Liver (tissue), 9 donors: Measurements from ENCODE around the gene HUS1B. TPM values are rescaled to one million over a fixed set of nuclear protein-coding genes. Genes with fewer than 3 reads are reported as not detected.

ENCODE experiments used
- DNase-seq: peaks from one replicate; pipeline ENCODE4 v3.0.0-alpha.2; 2017; ENCODE audit warnings: low spot score
- H3K27ac ChIP-seq, 2 donors: one replicate each; pipeline ENCODE4 v1.7.0; 2013; ENCODE audit warnings: inconsistent platforms in 2 of 2, low read length in 2 of 2, control low read depth in 1 of 2, low read depth in 1 of 2, mild to moderate bottlenecking in 1 of 2
- H3K27me3 ChIP-seq, 4 donors: one replicate each; pipeline versions ENCODE4 v1.6.1 to v1.7.0; 2013; ENCODE audit warnings: low read length in 3 of 4, inconsistent platforms in 1 of 4, mild to moderate bottlenecking in 1 of 4, moderate library complexity in 1 of 4; ENCODE audit not compliant: control insufficient read depth in 4 of 4, insufficient read depth in 4 of 4
- H3K36me3 ChIP-seq, 4 donors: one replicate each; pipeline versions ENCODE4 v1.6.1 to v1.7.0; 2013; ENCODE audit warnings: low read length in 3 of 4, mild to moderate bottlenecking in 3 of 4, low read depth in 1 of 4, moderate library complexity in 1 of 4; ENCODE audit not compliant: control insufficient read depth in 4 of 4, insufficient read depth in 3 of 4
- H3K4me1 ChIP-seq, 4 donors: one replicate each; pipeline versions ENCODE4 v1.6.1 to v1.7.0; 2013; ENCODE audit warnings: low read length in 3 of 4, mild to moderate bottlenecking in 3 of 4, moderate library complexity in 1 of 4; ENCODE audit not compliant: control insufficient read depth in 4 of 4, insufficient read depth in 4 of 4
- H3K4me3 ChIP-seq, 3 donors: one replicate each; pipeline versions ENCODE4 v1.6.1 to v1.7.0; 2013; ENCODE audit warnings: low read length in 3 of 3, control low read depth in 1 of 3, low read depth in 1 of 3, mild to moderate bottlenecking in 1 of 3
- H3K9ac ChIP-seq, 2 donors: one replicate each; pipeline ENCODE4 v1.7.0; 2013; ENCODE audit warnings: low read length in 2 of 2, mild to moderate bottlenecking in 2 of 2, moderate library complexity in 2 of 2, control low read depth in 1 of 2, low read depth in 1 of 2
- H3K9me3 ChIP-seq, 4 donors: one replicate each; pipeline versions ENCODE4 v1.6.1 to v1.7.0; 2013; ENCODE audit warnings: low read length in 3 of 4; ENCODE audit not compliant: control insufficient read depth in 4 of 4
- ATF3 ChIP-seq: IDR thresholded peaks from 2 replicates; pipeline ENCODE4 v1.6.1; 2016; ENCODE audit warnings: antibody characterized with exemption
- CTCF ChIP-seq: fragments of 150-350 bp; IDR thresholded peaks from 2 replicates; pipeline ENCODE4 v1.5.1; 2017; ENCODE audit warnings: improper control_type of control experiment, low read depth, low read length; ENCODE audit not compliant: missing input control
- EGR1 ChIP-seq, 2 donors: IDR thresholded peaks; 2 replicates each; pipeline ENCODE4 v1.6.1; 2016 to 2018; ENCODE audit warnings: antibody characterized with exemption in 2 of 2, low read depth in 2 of 2
- FOXA1 ChIP-seq: IDR thresholded peaks from 2 replicates; pipeline ENCODE4 v1.6.1; 2016; ENCODE audit warnings: antibody characterized with exemption
- FOXA2 ChIP-seq: IDR thresholded peaks from 2 replicates; pipeline ENCODE4 v1.6.1; 2016; ENCODE audit warnings: antibody characterized with exemption
- GABPA ChIP-seq, 2 donors: IDR thresholded peaks in 1 of 2; conservative IDR thresholded peaks in 1 of 2; 2 replicates each; pipeline ENCODE4 v1.6.1; 2016; ENCODE audit warnings: antibody characterized with exemption in 2 of 2, mild to moderate bottlenecking in 1 of 2, moderate library complexity in 1 of 2
- HNF4A ChIP-seq, 2 donors: conservative IDR thresholded peaks; 2 replicates each; pipeline ENCODE4 v1.6.1; 2016; ENCODE audit warnings: antibody characterized with exemption in 2 of 2, mild to moderate bottlenecking in 2 of 2
- HNF4G ChIP-seq: IDR thresholded peaks from 2 replicates; pipeline ENCODE4 v1.6.1; 2016; ENCODE audit warnings: antibody characterized with exemption
- JUND ChIP-seq, 2 donors: IDR thresholded peaks; 2 replicates each; pipeline ENCODE4 v1.6.1; 2016; ENCODE audit warnings: antibody characterized with exemption in 2 of 2
- MAX ChIP-seq: IDR thresholded peaks from 2 replicates; pipeline ENCODE4 v1.6.1; 2016; ENCODE audit warnings: antibody characterized with exemption
- NR2F2 ChIP-seq: IDR thresholded peaks from 2 replicates; pipeline ENCODE4 v1.6.1; 2016; ENCODE audit warnings: antibody characterized with exemption
- RAD21 ChIP-seq, 2 donors: IDR thresholded peaks; 2 replicates each; pipeline ENCODE4 v1.6.1; 2016; ENCODE audit warnings: antibody characterized with exemption in 2 of 2, mild to moderate bottlenecking in 2 of 2
- REST ChIP-seq: IDR thresholded peaks from 2 replicates; pipeline ENCODE4 v1.6.1; 2016; ENCODE audit warnings: antibody characterized with exemption, mild to moderate bottlenecking
- RXRA ChIP-seq, 2 donors: IDR thresholded peaks; 2 replicates each; pipeline ENCODE4 v1.6.1; 2017 to 2018; ENCODE audit warnings: antibody characterized with exemption in 2 of 2, mild to moderate bottlenecking in 1 of 2
- SP1 ChIP-seq: IDR thresholded peaks from 2 replicates; pipeline ENCODE4 v1.6.1; 2018; ENCODE audit warnings: antibody characterized with exemption, mild to moderate bottlenecking
- TAF1 ChIP-seq: conservative IDR thresholded peaks from 2 replicates; pipeline ENCODE4 v1.6.1; 2016; ENCODE audit warnings: antibody characterized with exemption, mild to moderate bottlenecking
- YY1 ChIP-seq: IDR thresholded peaks from 2 replicates; pipeline ENCODE4 v1.6.1; 2016; ENCODE audit warnings: antibody characterized with exemption, mild to moderate bottlenecking
- ZBTB33 ChIP-seq: IDR thresholded peaks from 2 replicates; pipeline ENCODE4 v1.6.1; 2016; ENCODE audit warnings: antibody characterized with exemption
- WGBS: extraction: QIAGEN DNeasy Blood & Tissue Kit; methylation state at CpG from one replicate; pipeline ENCODE4 v1.1.7; 2013; 5-methylcytosine and 5-hydroxymethylcytosine counted together
- polyA plus RNA-seq, 2 donors: library from polyadenylated mRNA; stranded (reverse) in 1 of 2; unstranded in 1 of 2; fragments of 200-250 nt in 1 of 2; fragments of >200 nt in 1 of 2; fragmentation: Nextera tagmentation in 1 of 2; extraction: Ambion mirVana in 1 of 2; gene quantifications; one replicate each; pipeline versions ENCODE4 v1.2.1 to v1.2.3, GENCODE V29; 2013 to 2015
- total RNA-seq, 2 donors: library from RNA; depleted of rRNA; stranded (reverse); fragments of >200 nt; gene quantifications; one replicate each; pipeline ENCODE4 v1.2.3, GENCODE V29; 2014
- donor health status: healthy.
- donor health status: healthy.
- donor health status: healthy.
- donor health status: healthy.
- donor health status: healthy.

HUS1B gene
- total and polyA plus RNA-seq, 4 donors, result 0.07 to 1.3 (median 0.51) TPM; not detected in 1

GRCh38 chr6:621931-622330, 35.0 kb downstream of the HUS1B start:
- H3K9me3 ChIP-seq, result no peaks in the 10 kb centered on the region
- 97% methylated on average over 9 of the region's 9 CpGs for WGBS
- no peaks in the 10 kb centered on the region for H3K27me3 ChIP-seq
- no peak overlapping the region for H3K27ac ChIP-seq
- H3K4me3 ChIP-seq, result no peak overlapping the region
- DNase-seq, result no peak
- no peak overlapping the region for H3K9ac ChIP-seq
- no peaks in the 10 kb centered on the region for H3K4me1 ChIP-seq
- H3K36me3 ChIP-seq, result peaks cover 0 to 6% (median 4%) of the 10 kb centered on the region in 4 donors
- TF ChIP-seq EGR1 (IDR thresholded peaks at IDR 0.05; ENCODE audit: low read depth in 2 of 2), result no peak
- no peak for TF ChIP-seq SP1
- no peak for TF ChIP-seq RAD21 (IDR thresholded peaks at IDR 0.05)
- no peak for TF ChIP-seq TAF1
- no peak for TF ChIP-seq FOXA1
- TF ChIP-seq ZBTB33, result no peak
- TF ChIP-seq JUND (IDR thresholded peaks at IDR 0.05), result no peak
- no peak for TF ChIP-seq HNF4A (conservative IDR thresholded peaks at IDR 0.05)
- no peak for TF ChIP-seq GABPA (IDR thresholded peaks at IDR 0.05 in 1 of 2, conservative IDR thresholded peaks at IDR 0.05 in 1 of 2)
- no peak for TF ChIP-seq REST
- no peak for TF ChIP-seq ATF3
- no peak for TF ChIP-seq FOXA2
- TF ChIP-seq CTCF, result no peak
- no peak for TF ChIP-seq MAX
- no peak for TF ChIP-seq RXRA (IDR thresholded peaks at IDR 0.05)
- no peak for TF ChIP-seq NR2F2
- TF ChIP-seq YY1, result no peak

GRCh38 chr6:620950-621349, 36.0 kb downstream of the HUS1B start:
- no peak overlapping the region for H3K4me3 ChIP-seq
- no peak overlapping the region for H3K27ac ChIP-seq
- H3K9me3 ChIP-seq, result no peaks in the 10 kb centered on the region
- H3K4me1 ChIP-seq, result no peaks in the 10 kb centered on the region
- H3K36me3 ChIP-seq, result peaks cover 0 to 6% (median 4%) of the 10 kb centered on the region in 4 donors
- no peak for DNase-seq
- no peak overlapping the region for H3K9ac ChIP-seq
- 96% methylated on average over 4 of the region's 4 CpGs for WGBS
- no peaks in the 10 kb centered on the region for H3K27me3 ChIP-seq
- no peak for TF ChIP-seq JUND (IDR thresholded peaks at IDR 0.05)
- no peak for TF ChIP-seq SP1
- no peak for TF ChIP-seq REST
- TF ChIP-seq NR2F2, result no peak
- no peak for TF ChIP-seq RXRA (IDR thresholded peaks at IDR 0.05)
- TF ChIP-seq HNF4A (conservative IDR thresholded peaks at IDR 0.05), result no peak
- no peak for TF ChIP-seq RAD21 (IDR thresholded peaks at IDR 0.05)
- no peak for TF ChIP-seq HNF4G
- TF ChIP-seq TAF1, result no peak
- no peak for TF ChIP-seq ATF3
- TF ChIP-seq ZBTB33, result no peak
- no peak for TF ChIP-seq YY1
- no peak for TF ChIP-seq GABPA (IDR thresholded peaks at IDR 0.05 in 1 of 2, conservative IDR thresholded peaks at IDR 0.05 in 1 of 2)
